GM21619 (cell line): ENCODE data around the gene CRYBA2.
A peak's percentile ranks its signal among the peaks of the same experiment; 100 is the strongest.

Experiments
- ATAC-seq: cut with Tn5 transposase; IDR thresholded peaks from one replicate; pipeline ENCODE4 v1.9.1; 2021; ENCODE audit not compliant: unreplicated experiment

CRYBA2 gene

GRCh38 chr2:218993345-218994315 lies at the start of gene CRYBA2:
Gene CRYBA2 (minus strand): TSS chr2:218993422. CDS start chr2:218993176, 246 bp downstream.
- ATAC-seq: no peak

- no peak for ATAC-seq
These were observed 49.5 kb upstream of the CRYBA2 start for GRCh38 chr2:219042750-219043149.

DNA sequence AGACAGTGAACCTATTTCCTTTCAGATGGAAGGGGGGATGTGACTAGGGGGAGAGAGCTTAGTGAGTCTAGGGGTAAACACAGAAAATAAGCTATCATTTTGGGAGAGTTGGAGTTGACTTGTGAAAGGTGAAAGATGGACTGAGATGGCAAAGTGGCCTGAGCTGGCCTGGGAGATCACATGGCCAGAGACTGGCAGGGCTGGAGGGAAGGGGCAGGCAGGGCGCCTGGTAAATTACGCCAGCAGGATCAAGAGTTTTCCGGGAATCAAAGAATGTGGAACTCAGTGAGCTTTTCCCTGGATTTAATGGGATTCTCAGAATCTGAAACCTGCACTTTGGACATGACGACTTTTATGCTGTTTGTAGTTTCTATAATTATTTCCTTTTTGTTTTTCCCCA lies 48.9 kb upstream of the CRYBA2 start:
- no peak for ATAC-seq

DNA sequence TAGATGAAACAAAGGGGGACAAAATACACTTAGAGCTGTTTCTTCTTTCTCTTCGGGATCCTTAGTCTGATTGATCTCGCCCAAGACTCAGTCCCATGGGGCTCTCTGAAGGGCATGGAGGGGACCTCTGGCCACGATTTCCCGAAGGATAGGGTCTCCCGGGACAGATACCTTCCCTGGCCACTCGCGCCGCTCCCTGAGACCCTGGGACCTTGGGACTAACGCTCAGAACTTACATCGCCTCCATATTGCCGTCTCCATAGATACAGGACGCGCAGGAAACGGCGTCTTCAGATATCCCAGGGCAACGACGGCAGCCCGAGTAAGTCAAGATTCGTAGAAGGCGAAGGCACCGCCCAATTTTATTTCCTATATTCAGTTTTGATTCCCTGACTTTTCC lies 48.0 kb upstream of the CRYBA2 start, which contains the start of gene CFAP65:
CFAP65 (minus strand) TSS at position 265 of the 400 bp plus-strand sequence. CDS start 2,468 bp downstream, outside the sequence.
- no peak for ATAC-seq

DNA sequence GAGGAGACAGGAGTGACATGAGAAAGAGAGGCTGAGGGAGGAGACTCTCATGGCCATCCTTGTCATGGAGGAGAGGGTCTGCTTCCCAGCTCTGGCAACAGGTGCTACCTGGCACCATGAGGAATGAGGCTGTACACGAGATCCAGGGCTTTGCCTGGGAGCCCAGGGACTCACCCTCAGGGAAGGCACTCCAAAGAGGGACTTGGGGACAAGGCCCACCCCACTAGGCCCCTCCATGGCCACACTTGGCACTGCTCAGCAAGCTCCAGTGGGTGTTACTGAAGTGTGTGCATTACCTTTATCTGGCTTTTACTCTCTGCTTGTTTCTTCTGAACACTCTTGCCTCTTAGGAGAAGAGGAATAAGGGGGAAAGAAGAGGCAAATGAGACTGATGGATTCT lies 45.4 kb upstream of the CRYBA2 start:
- no peak for ATAC-seq

DNA sequence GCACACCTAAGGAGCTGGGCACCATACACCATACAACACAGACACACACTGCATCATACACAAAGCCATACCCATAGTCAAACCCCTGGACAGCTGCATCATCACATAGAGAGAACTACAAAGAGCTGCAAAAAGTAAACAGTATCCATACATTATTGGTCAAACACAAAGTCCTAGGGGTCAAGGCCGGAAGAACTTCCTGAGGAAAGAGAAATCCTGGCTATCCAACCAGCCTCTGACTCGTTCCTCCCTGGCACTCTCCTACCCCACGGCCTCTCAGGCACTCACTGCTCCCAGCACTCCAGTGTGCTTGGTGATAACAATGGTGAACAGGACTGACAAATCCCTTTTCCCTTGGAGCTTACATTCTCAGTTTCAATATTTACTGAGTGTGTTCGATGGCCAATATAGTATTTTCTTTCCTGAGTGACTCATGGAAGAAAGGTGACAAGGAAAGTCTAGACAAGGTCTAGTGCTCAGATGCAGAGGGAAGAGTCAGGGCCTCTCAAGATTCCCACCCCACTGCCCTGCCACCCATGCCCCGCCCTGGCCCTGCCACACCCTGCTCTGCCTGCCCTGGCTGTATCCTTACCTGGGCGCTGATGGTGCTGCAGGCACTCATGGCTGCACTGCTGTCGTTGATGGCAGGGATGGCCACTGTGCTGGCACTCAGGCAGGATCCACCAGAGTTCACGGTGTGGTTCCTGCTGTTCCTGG lies 44.7 kb upstream of the CRYBA2 start:
- ATAC-seq: no peak

DNA sequence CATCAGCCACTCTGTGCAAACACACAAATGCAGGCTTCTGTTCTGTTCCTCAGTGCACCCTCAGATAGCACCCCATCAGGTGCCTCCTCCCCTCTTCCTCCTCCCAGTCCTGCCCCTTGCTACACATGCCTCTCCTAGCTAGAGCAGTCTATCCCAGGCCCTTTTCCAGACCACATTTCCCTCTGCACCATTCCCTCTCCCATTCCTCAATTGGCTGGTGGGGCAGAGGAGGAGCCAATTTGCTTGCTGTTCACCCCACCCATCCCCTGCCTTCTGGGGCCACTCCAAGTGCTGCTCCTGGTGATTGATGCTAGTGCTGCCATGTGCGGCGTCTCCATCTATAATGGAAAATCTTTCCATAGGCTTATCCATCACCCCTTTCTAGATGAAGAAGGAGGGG lies 42.7 kb upstream of the CRYBA2 start:
- ATAC-seq: no peak

- ATAC-seq: no peak
These were observed 41.6 kb upstream of the CRYBA2 start for GRCh38 chr2:219034823-219035222.

DNA sequence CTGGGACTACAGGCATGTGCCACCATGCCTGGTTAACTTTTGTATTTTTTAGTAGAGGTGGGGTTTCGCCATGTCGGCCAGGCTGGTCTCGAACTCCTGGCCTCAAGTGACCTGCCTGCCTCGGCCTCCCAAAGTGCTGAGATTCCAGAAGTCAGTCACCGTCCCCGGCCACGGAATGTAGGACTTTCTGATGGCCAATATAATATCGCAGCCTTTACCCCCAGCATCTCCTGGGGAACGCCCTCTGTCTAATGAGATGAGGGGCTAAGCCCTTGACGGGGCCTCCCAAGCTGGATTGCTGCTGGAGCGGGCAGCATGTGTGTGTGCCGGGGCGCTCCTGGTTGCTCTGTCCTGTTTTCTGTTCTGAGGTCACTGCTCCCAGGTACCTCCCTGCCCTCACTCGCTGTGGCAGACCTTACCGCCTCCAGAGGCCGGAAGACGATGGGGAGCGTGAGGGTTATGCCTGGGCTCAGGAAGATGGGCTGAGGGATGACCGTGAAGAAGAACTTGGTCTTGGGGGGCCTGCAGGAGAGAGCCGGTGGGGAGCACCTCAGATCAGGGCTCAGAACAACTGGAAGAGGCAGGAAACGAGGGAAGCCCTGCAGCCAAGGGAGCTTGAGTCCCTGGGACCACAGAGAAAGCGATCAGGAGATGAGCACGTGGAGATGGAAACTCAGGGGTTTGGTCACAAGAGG lies 39.0 kb upstream of the CRYBA2 start:
- ATAC-seq: no peak

GRCh38 chr2:219031005-219031738 lies 38.0 kb upstream of the CRYBA2 start:
- no peak for ATAC-seq

DNA sequence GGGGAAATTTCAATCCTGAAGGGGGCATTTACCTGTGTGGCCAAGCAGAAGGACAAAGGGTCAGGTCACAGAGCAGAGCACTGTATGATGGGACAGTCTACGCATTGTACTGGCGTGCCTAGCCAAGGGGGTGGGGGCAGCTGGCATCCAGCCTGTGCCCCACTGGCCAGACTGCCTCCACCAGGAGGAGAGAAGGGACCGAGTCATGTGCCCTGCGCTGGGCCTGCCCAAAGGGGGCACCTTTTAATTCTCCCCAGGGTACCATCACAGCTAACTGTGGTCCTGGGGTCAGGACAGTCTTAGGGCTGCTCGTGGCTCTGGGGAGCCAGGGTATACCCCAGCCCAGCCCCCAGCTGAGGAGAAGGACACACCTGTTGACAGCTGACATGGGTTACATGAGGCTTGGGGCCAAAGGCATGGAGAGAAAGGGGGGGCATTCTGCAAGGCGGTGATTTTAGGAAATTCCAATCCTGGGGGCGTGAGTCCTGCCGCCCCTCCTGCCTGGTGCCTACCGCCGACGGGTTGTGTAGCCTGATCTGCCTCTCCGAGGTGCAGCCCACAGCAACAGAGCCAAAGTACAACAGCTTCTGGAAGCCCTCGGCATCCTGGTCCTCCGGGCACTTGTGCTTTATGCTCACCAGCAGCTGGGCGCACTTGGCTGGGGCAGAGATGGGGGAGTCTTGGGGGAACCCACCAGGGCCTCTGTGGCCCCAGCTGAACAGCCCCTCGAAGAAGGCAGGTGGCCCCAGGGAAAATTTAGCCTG lies 37.1 kb upstream of the CRYBA2 start:
- ATAC-seq: no peak

DNA sequence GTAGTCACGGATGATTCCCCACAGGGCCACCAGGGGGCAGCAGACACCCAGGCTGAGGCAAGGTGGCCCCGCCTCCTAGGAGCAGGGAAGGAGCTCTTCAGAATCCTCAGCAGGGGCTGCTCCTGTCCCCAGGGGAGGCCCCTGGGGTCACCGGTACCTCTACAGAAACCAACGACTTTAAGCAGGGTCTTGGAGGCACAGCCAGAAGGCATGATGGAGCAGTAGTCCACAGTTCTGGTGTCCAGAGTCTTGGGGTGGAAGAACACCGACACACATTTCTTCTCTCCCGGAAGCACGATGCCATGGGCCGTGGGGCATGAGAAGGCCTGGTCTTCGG lies 36.6 kb upstream of the CRYBA2 start:
- ATAC-seq: peak; percentile 81

- peak; percentile 15 for ATAC-seq
These were observed 36.0 kb upstream of the CRYBA2 start for GRCh38 chr2:219028996-219029828.

- no peak for ATAC-seq
These were observed 34.9 kb upstream of the CRYBA2 start for GRCh38 chr2:219028141-219028540.

- ATAC-seq: no peak
These were observed 34.4 kb upstream of the CRYBA2 start for GRCh38 chr2:219027511-219028055.

- no peak for ATAC-seq
These were observed 33.7 kb upstream of the CRYBA2 start for GRCh38 chr2:219026946-219027345.

DNA sequence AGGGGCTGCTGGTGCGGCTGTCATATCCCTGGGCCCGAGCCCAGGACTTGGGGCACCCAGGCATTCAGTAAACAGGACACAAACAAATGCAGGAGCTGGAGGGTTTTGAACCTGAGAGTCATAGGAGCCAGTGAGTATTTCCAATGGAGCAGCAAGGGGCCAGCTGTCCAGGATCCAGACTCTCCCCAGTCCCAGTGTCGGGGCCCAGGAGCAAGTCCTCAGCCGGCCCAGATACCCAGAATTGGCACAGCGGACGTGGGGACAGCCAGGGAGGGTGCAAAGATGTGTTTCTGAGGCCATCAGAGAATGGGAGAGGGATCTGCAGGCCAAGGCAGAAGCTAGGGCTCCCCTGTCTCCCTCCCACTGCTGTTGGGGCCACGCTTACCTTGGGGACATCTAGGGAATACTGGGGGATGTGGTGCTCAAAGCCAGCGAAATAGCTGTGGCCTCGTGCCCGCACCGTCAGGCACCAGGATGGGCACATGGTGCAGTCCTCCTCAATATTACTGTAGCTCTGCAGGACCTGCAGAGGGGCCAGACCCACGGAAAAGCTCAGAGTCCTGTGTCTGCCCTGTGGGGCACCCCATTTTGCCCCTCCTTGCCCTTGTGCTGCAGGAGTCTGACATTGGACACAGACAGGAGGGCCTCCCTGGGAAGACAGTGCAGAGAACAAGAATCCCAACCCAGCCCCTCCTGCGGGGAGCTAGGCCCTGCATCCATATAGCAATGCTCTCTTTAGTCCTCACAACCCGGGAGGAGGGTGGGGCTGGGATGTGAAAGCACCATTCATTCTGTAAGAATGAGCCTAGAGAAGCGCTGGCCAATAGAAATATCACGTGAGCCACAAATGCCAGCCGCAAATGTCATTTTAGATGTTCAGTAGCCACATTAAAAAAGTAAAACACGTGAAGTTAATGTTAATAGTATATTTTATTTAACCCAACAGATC lies 32.7 kb upstream of the CRYBA2 start:
- ATAC-seq: no peak

GRCh38 chr2:219024059-219024458 lies 30.8 kb upstream of the CRYBA2 start:
- ATAC-seq: no peak
